GM19372 (cell line): ENCODE measurements around the gene RCCD1.
A peak's percentile ranks its signal among the peaks of the same experiment; 100 is the strongest.
"Not testable (repeated sequence)": the region's sequence is repeated elsewhere in the genome, so short reads cannot be mapped to it uniquely, and the experiment has no call there.

Source experiments
- ATAC-seq: cut with Tn5 transposase; IDR thresholded peaks from one replicate; pipeline ENCODE4 v1.9.1; 2021; ENCODE audit warnings: mild to moderate bottlenecking, low read depth, moderate library complexity; ENCODE audit not compliant: unreplicated experiment

The RCCD1 gene, protein sequence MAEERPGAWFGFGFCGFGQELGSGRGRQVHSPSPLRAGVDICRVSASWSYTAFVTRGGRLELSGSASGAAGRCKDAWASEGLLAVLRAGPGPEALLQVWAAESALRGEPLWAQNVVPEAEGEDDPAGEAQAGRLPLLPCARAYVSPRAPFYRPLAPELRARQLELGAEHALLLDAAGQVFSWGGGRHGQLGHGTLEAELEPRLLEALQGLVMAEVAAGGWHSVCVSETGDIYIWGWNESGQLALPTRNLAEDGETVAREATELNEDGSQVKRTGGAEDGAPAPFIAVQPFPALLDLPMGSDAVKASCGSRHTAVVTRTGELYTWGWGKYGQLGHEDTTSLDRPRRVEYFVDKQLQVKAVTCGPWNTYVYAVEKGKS

DNA sequence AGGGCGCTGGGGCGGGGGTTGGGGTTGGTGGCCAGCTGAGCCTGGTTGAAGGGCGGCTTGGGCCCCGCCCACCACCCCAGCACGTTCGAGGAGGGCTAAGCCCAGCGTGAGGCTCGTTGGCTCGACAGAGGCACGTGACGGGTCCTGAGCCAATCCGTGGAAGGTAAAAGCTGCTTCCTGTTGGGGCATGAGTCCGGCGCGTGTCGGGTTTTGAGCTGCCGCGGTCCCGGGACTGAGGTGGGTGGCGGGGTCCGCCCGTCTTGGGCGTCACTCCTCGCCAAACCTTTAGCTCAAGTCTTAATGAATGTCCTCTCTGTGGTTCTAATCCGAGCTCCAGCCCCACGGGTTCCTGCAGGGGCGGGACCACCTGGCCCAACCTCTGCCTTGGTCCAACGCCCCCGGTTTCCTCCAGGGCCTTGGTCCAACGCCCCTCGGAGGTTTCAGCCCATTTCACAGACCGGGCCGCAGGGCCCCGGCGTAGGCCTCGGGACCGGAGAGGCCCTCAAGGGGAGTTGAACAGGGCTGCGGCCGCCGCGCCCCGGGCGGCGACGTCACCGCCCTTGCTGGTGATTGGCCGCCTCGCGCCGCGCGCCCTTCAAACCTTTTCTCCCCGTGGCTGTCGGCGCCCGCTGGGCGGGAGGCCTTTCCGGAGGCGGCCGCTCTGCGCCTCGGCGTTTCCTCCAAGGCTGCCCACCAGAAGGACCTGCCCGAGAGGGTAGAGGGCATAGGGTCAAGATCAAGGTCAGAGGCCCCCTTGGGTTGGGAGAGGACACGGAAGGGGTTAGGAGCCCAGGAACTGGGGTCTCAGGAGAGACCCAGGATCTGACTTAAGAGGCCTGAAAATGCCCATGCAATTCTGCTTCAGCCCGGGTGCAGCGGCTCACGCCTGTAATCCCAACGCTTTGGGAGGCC, at the start of gene RCCD1:
Gene RCCD1 (plus strand): TSS at position 173 of the 912 bp plus-strand sequence. CDS start 1,851 bp downstream, outside the sequence.
- peak; percentile 93 for ATAC-seq

- no peak for ATAC-seq
Measured at GRCh38 chr15:90905306-90906180, 49.1 kb upstream of the RCCD1 start.

DNA sequence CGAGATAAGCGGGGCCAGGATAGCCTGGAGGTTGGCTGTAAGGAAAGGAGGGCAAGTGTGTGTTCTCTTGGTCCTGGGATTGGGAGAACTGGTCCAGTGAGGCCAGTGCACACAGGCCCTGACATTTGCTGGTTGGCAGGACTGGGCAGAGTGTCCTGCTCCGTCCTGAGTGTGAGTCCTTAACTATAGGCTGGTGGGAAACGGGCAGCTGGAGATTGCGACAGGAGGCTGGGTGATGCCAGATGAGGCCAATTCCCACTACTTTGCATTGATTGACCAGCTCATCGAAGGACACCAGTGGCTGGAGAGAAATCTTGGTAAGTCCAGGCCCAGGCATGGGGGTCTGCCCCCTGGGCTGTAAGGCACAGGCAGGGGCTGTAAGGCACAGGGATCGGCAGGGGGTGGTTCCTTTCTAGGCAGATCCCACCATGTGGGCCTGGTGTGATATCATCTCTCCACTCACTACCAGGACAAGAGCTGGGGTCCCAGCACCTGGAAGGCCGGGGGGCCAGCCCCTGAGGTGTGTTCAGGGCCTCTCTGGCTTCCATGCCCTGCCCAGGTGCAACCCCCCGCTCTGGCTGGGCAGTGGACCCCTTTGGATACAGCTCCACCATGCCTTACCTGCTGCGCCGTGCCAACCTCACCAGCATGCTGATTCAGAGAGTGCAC, 48.4 kb upstream of the RCCD1 start:
- no peak for ATAC-seq

- ATAC-seq: no peak
Measured at GRCh38 chr15:90907051-90907660, 47.5 kb upstream of the RCCD1 start.

DNA sequence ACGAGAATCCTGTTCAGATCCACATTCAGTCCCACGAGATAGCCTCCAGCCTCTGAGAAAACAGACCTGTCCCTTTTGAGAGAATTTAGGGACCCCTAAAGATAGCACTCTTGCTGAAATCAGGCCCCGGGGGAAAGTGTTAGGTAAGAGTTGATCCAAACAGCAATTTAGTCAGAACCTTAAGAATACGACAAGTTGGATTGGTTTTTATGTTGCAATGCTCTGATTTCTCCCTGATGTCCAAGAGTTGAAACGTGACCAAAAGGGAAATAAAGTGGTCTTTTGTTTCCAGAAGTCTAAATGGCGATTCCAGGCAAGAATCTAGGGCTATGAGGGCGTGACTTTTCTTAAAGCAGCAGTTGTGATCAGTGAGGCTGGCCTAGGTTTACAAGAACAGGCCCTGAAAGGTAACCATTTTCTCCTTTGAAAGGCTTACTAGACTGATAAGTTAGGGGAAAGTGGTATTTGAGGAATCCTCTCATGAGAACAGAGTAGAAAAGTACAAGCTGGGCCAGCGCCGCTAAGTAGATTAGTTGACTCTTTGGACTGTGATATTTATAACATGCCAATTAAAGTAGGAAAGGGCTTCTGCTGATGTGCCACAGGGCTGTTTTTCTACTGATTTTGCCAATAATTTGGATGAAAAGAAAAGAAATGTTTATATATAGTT, 46.7 kb upstream of the RCCD1 start:
- ATAC-seq: no peak

DNA sequence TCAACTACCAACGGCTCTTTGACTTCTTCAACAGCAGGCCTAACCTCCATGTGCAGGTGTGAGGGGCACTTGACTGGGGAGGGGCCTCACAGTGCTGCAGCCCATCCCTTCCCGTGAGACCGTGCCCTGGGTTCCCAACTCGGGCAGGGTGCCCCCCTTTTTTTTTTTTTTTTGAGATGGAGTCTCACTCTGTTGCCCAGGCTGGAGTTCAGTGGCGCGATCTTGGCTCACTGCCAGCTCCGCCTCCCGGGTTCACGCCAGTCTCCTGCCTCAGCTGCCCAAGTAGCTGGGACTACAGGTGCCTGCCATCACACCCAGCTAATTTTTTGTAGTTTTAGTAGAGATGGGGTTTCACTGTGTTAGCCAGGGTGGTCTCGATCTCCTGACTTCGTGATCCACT, 45.2 kb upstream of the RCCD1 start:
- not testable (repeated sequence) for ATAC-seq

GRCh38 chr15:90909976-90910375, 44.7 kb upstream of the RCCD1 start:
- no peak for ATAC-seq

- ATAC-seq: no peak
Measured at GRCh38 chr15:90910441-90911301, 44.0 kb upstream of the RCCD1 start.

GRCh38 chr15:90911302-90911623, 43.4 kb upstream of the RCCD1 start:
- ATAC-seq: no peak

- ATAC-seq: no peak
Measured at GRCh38 chr15:90911906-90912769, 42.5 kb upstream of the RCCD1 start.

GRCh38 chr15:90912770-90913075, 42.0 kb upstream of the RCCD1 start:
- no peak for ATAC-seq

GRCh38 chr15:90913398-90913944, 41.2 kb upstream of the RCCD1 start:
- no peak for ATAC-seq

GRCh38 chr15:90914305-90915080, 40.2 kb upstream of the RCCD1 start:
- ATAC-seq: no peak

DNA sequence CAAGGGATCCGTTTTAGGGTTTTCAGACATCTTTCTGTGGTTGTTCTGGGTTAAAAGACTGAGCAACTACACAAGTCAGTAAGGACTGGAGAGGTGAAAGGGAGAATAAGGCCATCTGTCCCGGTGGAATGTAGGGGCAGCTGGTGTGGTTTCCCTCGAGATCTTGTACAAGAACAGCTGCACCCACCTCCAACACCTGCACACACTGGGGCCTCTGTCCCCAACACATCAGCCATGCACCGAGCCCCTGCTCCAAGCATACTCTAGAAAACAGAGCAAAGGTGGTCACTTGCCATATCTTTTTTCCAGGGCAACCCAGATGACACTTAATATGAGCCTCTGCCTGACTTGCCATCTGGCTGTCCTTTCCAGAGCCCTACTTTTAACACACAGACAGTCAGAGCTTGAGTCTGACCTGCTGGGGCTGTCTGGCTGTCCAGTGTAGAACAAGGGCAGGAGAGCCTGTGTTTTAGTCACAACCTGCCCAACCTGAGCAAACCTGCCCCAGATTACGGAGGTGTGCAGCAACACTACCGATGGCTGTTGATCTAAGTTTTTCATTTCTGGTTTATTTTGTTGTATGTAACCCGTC, 39.4 kb upstream of the RCCD1 start:
- ATAC-seq: no peak

DNA sequence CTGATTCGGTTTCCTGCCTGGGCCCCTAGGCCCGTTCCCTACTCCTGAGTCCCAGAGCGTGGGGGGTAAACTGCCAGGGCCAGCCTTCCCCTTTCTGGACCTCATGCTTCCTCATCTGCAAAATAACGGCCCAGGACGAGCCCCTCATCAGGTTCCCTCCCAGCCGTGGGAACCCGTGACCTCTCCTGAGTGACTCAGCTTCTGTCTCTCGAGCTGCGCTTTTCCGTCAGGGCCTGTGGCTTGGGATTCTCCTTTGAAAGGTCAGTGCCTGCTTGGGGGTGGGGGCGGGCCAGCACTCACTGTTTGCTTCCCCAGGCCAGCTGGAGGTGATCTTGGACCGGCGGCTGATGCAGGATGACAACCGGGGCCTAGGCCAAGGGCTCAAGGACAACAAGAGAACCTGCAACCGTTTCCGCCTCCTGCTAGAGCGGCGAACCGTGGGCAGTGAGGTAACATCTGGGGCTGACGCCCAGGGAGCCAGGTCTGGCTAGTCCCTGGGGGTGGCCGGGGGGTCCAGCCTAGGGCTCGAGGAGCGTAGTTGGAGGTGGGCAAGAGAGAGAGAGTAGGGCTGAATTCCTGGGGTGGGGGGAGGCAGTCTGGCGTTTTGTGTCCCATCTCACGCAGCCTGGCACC, 38.8 kb upstream of the RCCD1 start:
- no peak for ATAC-seq

- no peak for ATAC-seq
Measured at GRCh38 chr15:90916461-90916860, 38.2 kb upstream of the RCCD1 start.
